ENCODE measurements around the gene RINL. TPM values are rescaled to one million over a fixed set of nuclear protein-coding genes. Genes with fewer than 3 reads are reported as not detected.

The RINL gene
- total RNA-seq, 1 experiment from 2014 or later: 5.7 TPM

GRCh38 chr19:38893341-38893771 lies 15.3 kb upstream of the RINL start:
- DNase-seq (ENCODE audit: low spot score): no peak
- Histone ChIP-seq H3K4me3 (ENCODE audit: low read depth, low read length, poor library complexity, severe bottlenecking) (no peak overlapping the region), H3K4me1 (ENCODE audit: insufficient read depth, low read length, poor library complexity, severe bottlenecking) (no peaks in the 10 kb centered on the region), H3K9me3 (ENCODE audit: low read depth, low read length, poor library complexity, severe bottlenecking) (no peaks in the 10 kb centered on the region), H3K36me3 (ENCODE audit: insufficient read depth, low read length, poor library complexity, severe bottlenecking) (no peaks in the 10 kb centered on the region), H3K27ac (ENCODE audit: low read depth, low read length, poor library complexity, severe bottlenecking) (no peak overlapping the region), H3K27me3 (replicated peaks; ENCODE audit: insufficient read depth, low read depth, low read length, poor library complexity) (no peaks in the 10 kb centered on the region)
- ChIA-PET POLR2A (ENCODE audit: low non-redundant PET) (no interaction called here), CTCF (interaction anchor here (0.6 kb wide), 1 partner anchor 459 kb away, joined by 8 read pairs; no protein-coding TSS in a partner anchor)
- TF ChIP-seq CTCF (conservative IDR thresholded peaks at IDR 0.05; ENCODE audit: low read depth, low read length): no peak
- TF ChIP-seq EZH2 (IDR thresholded peaks at IDR 0.05; ENCODE audit: borderline replicate concordance, low read depth, low read length, poor library complexity, severe bottlenecking): no peak
- BruUV-seq (replicated peaks): no TSS peak
- intact Hi-C loops (cut with micrococcal nuclease; ENCODE audit: unreplicated experiment): no loop called here

- no peak for DNase-seq (ENCODE audit: low spot score)
- no peaks in the 10 kb centered on the region for H3K4me1 ChIP-seq (ENCODE audit: insufficient read depth, low read length, poor library complexity, severe bottlenecking)
- H3K27me3 ChIP-seq (replicated peaks; ENCODE audit: insufficient read depth, low read depth, low read length, poor library complexity): no peaks in the 10 kb centered on the region
- intact Hi-C loops (cut with micrococcal nuclease; ENCODE audit: unreplicated experiment): no loop called here
- BruUV-seq (replicated peaks): no TSS peak
- TF ChIP-seq CTCF (conservative IDR thresholded peaks at IDR 0.05; ENCODE audit: low read depth, low read length) (no peak), EZH2 (IDR thresholded peaks at IDR 0.05; ENCODE audit: borderline replicate concordance, low read depth, low read length, poor library complexity, severe bottlenecking) (no peak)
- ChIA-PET CTCF (interaction anchor here (0.6 kb wide), 1 partner anchor 459 kb away, joined by 8 read pairs; no protein-coding TSS in a partner anchor), POLR2A (ENCODE audit: low non-redundant PET) (no interaction called here)
- no peak overlapping the region for H3K27ac ChIP-seq (ENCODE audit: low read depth, low read length, poor library complexity, severe bottlenecking)
- H3K36me3 ChIP-seq (ENCODE audit: insufficient read depth, low read length, poor library complexity, severe bottlenecking): no peaks in the 10 kb centered on the region
- no peak overlapping the region for H3K4me3 ChIP-seq (ENCODE audit: low read depth, low read length, poor library complexity, severe bottlenecking)
- H3K9me3 ChIP-seq (ENCODE audit: low read depth, low read length, poor library complexity, severe bottlenecking): no peaks in the 10 kb centered on the region
Measured at GRCh38 chr19:38892841-38893240, 14.8 kb upstream of the RINL start.

GRCh38 chr19:38891771-38892170 lies 13.7 kb upstream of the RINL start:
- BruUV-seq (replicated peaks): no TSS peak
- H3K4me1 ChIP-seq (ENCODE audit: insufficient read depth, low read length, poor library complexity, severe bottlenecking): no peaks in the 10 kb centered on the region
- ChIA-PET CTCF (no interaction called here), POLR2A (ENCODE audit: low non-redundant PET) (no interaction called here)
- H3K9me3 ChIP-seq (ENCODE audit: low read depth, low read length, poor library complexity, severe bottlenecking): no peaks in the 10 kb centered on the region
- no peak overlapping the region for H3K27ac ChIP-seq (ENCODE audit: low read depth, low read length, poor library complexity, severe bottlenecking)
- no peak for TF ChIP-seq EZH2 (IDR thresholded peaks at IDR 0.05; ENCODE audit: borderline replicate concordance, low read depth, low read length, poor library complexity, severe bottlenecking)
- no peak for TF ChIP-seq CTCF (conservative IDR thresholded peaks at IDR 0.05; ENCODE audit: low read depth, low read length)
- intact Hi-C loops (cut with micrococcal nuclease; ENCODE audit: unreplicated experiment): no loop called here
- no peaks in the 10 kb centered on the region for H3K36me3 ChIP-seq (ENCODE audit: insufficient read depth, low read length, poor library complexity, severe bottlenecking)
- no peaks in the 10 kb centered on the region for H3K27me3 ChIP-seq (replicated peaks; ENCODE audit: insufficient read depth, low read depth, low read length, poor library complexity)
- no peak overlapping the region for H3K4me3 ChIP-seq (ENCODE audit: low read depth, low read length, poor library complexity, severe bottlenecking)
- no peak for DNase-seq (ENCODE audit: low spot score)

All from A673 (cell line).